MM.1S (cell line): ENCODE results near the gene FGR.

Experiments
- CTCF ChIP-seq: fragments of 300-600 bp; sonication (generic); IDR thresholded peaks from 2 replicates; pipeline ENCODE4 v1.5.1; 2016; ENCODE audit warnings: antibody characterized with exemption, low read length, mixed read lengths
- EZH2 ChIP-seq: fragments of 300-600 bp; sonication (generic); optimal IDR thresholded peaks from 2 replicates; pipeline ENCODE3; 2017; ENCODE audit warnings: low read depth, mild to moderate bottlenecking, antibody characterized with exemption, low read length, mixed read lengths
- EZH2phosphoT487 ChIP-seq: fragments of 300-600 bp; sonication (generic); IDR thresholded peaks from 2 replicates; pipeline ENCODE4 v1.6.1; 2018; ENCODE audit warnings: antibody characterized with exemption, low read length

- no peak for TF ChIP-seq CTCF
- no peak for TF ChIP-seq EZH2phosphoT487
- TF ChIP-seq EZH2 = no peak
Observed at GRCh38 chr1:27623327-27624212, 11.4 kb downstream of the FGR start.
